ENCODE measurements around the gene ZNF783. TPM values are rescaled to one million over a fixed set of nuclear protein-coding genes. Genes with fewer than 3 reads are reported as not detected.
"Not testable (repeated sequence)": the region's sequence is repeated elsewhere in the genome, so short reads cannot be mapped to it uniquely, and the experiment has no call there.

ZNF783 gene
- total RNA-seq, 2 donors from 2014 or later = 5.5 to 8.9 TPM

- no peak overlapping the region for H3K9ac ChIP-seq (ENCODE audit: low read depth in 2 of 2, low read length in 2 of 2)
- no peak for DNase-seq
- intact Hi-C loops (cut with DNase I) = no loop called here
- H3K4me1 ChIP-seq = peaks cover 5% of the 10 kb centered on the region
- no peak overlapping the region for H3K27ac ChIP-seq
- no peaks in the 10 kb centered on the region for H3K36me3 ChIP-seq
- H3K27me3 ChIP-seq = no peaks in the 10 kb centered on the region
- H3K9me3 ChIP-seq = no peaks in the 10 kb centered on the region
- TF ChIP-seq CTCF (IDR thresholded peaks at IDR 0.05) = no peak
- H3K4me3 ChIP-seq = no peak overlapping the region
Observed at GRCh38 chr7:149266451-149266850, 4.5 kb downstream of the ZNF783 start.

DNA sequence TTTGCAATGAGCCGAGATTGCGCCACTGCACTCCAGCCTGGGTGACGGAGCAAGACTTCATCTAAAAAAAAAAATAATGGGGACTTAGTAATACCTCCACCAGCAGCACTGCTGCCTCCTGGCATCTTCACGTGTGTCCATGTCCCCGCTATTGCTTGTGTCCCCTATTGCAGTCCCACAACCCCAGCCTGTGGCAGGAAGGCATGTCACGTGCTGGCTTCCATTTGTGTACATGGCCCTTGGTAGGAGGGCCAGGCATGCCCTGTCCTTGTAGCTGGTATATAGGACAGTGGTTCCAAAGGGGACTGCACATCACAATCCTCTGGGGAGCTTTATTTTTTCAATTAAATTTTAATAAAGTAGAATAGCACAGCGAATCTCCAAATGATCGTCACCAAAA is 5.7 kb downstream of the ZNF783 start:
- no peaks in the 10 kb centered on the region for H3K36me3 ChIP-seq

GRCh38 chr7:149274424-149274823 is 12.4 kb downstream of the ZNF783 start:
- intact Hi-C loops (cut with DNase I); H3K27me3 ChIP-seq; H3K36me3 ChIP-seq: not testable (repeated sequence)

More for the DNA sequence above, 5.7 kb downstream of the ZNF783 start:
- no peak for TF ChIP-seq CTCF (IDR thresholded peaks at IDR 0.05)
- no peak overlapping the region for H3K9ac ChIP-seq (ENCODE audit: low read depth in 2 of 2, low read length in 2 of 2)
- intact Hi-C loops (cut with DNase I) = no loop called here
- no peak overlapping the region for H3K27ac ChIP-seq
- no peak overlapping the region for H3K4me3 ChIP-seq
- H3K4me1 ChIP-seq = peaks cover 2% of the 10 kb centered on the region
- H3K9me3 ChIP-seq = no peaks in the 10 kb centered on the region
- no peaks in the 10 kb centered on the region for H3K27me3 ChIP-seq
- DNase-seq = no peak

DNA sequence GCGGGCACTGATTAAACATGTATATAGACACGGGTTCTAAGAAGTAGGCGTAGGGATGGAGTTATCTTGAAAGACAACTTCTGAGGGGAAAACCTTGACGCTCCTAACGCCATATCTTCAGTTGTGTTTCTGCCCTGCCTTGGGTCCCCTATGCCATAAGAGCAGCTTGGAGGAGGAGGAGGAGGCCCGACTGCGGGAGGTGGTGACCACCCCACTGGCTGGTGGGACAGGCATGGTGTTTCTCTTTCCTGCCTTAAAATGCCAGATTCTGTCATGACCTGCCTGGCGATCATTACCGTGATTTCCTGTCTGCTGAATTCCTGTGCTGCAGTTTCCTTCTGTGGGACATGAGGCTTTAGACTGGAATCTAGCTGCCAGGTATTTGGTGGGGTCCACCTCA is 15.9 kb downstream of the ZNF783 start:
- H3K36me3 ChIP-seq = no peaks in the 10 kb centered on the region

More at GRCh38 chr7:149274424-149274823, 12.4 kb downstream of the ZNF783 start:
- not testable (repeated sequence) for H3K9ac ChIP-seq (ENCODE audit: low read depth in 2 of 2, low read length in 2 of 2); H3K27ac ChIP-seq; H3K9me3 ChIP-seq; H3K4me3 ChIP-seq; DNase-seq; H3K4me1 ChIP-seq

GRCh38 chr7:149278396-149278795 is 16.4 kb downstream of the ZNF783 start:
- no peak for DNase-seq
- no peak for TF ChIP-seq CTCF (IDR thresholded peaks at IDR 0.05)
- H3K36me3 ChIP-seq = no peaks in the 10 kb centered on the region

More for the DNA sequence above, 15.9 kb downstream of the ZNF783 start:
- H3K9ac ChIP-seq (ENCODE audit: low read depth in 2 of 2, low read length in 2 of 2) = no peak overlapping the region
- no peak for DNase-seq
- no peak for TF ChIP-seq CTCF (IDR thresholded peaks at IDR 0.05)
- intact Hi-C loops (cut with DNase I) = no loop called here
- no peak overlapping the region for H3K27ac ChIP-seq
- H3K4me1 ChIP-seq = no peaks in the 10 kb centered on the region
- no peaks in the 10 kb centered on the region for H3K9me3 ChIP-seq
- no peaks in the 10 kb centered on the region for H3K27me3 ChIP-seq
- no peak overlapping the region for H3K4me3 ChIP-seq

GRCh38 chr7:149279111-149279743 is 17.2 kb downstream of the ZNF783 start:
- Histone ChIP-seq H3K4me3 (no peak overlapping the region), H3K27ac (no peak overlapping the region), H3K36me3 (no peaks in the 10 kb centered on the region), H3K4me1 (no peaks in the 10 kb centered on the region), H3K27me3 (no peaks in the 10 kb centered on the region), H3K9ac (ENCODE audit: low read depth in 2 of 2, low read length in 2 of 2) (no peak overlapping the region), H3K9me3 (no peaks in the 10 kb centered on the region)
- intact Hi-C loops (cut with DNase I) = no loop called here
- no peak for DNase-seq
- TF ChIP-seq CTCF (IDR thresholded peaks at IDR 0.05) = no peak

More at GRCh38 chr7:149278396-149278795, 16.4 kb downstream of the ZNF783 start:
- intact Hi-C loops (cut with DNase I) = no loop called here
- H3K9ac ChIP-seq (ENCODE audit: low read depth in 2 of 2, low read length in 2 of 2) = no peak overlapping the region
- no peaks in the 10 kb centered on the region for H3K9me3 ChIP-seq
- no peaks in the 10 kb centered on the region for H3K4me1 ChIP-seq
- H3K27ac ChIP-seq = no peak overlapping the region
- H3K27me3 ChIP-seq = no peaks in the 10 kb centered on the region
- H3K4me3 ChIP-seq = no peak overlapping the region

Data from colonic mucosa (tissue), 4 donors.